ENCODE measurements around the gene B9D2.

B9D2 gene

DNA sequence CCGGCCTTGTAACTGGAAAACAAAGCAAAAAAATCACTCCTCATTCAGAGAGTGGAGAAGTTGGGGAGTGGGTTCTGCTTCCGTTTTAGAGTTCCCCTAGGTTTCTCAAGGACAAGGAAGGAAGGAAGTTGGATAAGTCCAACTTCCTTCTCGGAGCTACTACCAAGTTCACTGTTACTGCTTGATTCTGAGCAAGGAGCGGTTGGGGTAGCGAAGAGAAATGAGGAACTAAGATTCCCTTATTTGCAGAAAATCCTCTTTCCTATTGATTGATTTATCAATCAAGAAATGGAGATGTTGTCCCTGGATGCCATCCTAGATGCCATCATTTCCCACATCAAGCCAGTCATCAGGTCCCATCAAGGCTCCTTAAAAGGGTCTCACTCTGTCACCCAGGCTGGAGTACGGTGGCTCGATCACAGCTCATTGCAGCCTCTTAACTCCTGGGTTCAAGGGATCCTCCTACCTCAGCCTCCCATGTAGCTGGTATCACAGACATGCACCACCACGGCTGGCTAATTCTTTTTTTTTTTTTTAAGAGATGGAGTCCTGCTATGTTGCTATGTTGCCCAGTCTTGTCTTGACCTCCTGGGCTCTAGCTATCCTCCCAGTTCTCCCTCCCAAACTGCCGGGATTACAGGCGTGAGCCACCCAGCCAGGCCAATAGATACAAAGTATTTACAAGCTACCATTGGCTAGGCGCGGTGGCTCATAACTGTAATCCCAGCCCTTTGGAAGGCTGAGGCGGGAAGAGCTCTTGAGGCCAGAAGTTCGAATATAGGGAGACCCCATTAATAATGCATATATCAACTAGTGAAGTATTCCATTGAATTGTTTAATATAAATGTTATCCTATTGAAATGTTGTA, 809 bp upstream of the B9D2 start (continued):
- TF ChIP-seq ZNF514 (tag by site-specific recombination; IDR thresholded peaks at IDR 0.05) (no peak), ZNF223 (tag by site-specific recombination; IDR thresholded peaks at IDR 0.05) (no peak), ZNF501 (tag by site-specific recombination; IDR thresholded peaks at IDR 0.05) (0 out of 2 replicates have a peak, but pooled peaks have one; percentile 15), ZNF558 (tag by site-specific recombination; IDR thresholded peaks at IDR 0.05) (no peak), ZNF140 (tag by site-specific recombination; IDR thresholded peaks at IDR 0.05) (no peak), ZNF354C (tag by site-specific recombination; IDR thresholded peaks at IDR 0.05; ENCODE audit: borderline replicate concordance, low read depth) (no peak), ZNF792 (tag by site-specific recombination; IDR thresholded peaks at IDR 0.05) (no peak), ZNF19 (tag by site-specific recombination; IDR thresholded peaks at IDR 0.05; ENCODE audit: low read depth) (no peak), ZNF623 (tag by site-specific recombination; IDR thresholded peaks at IDR 0.05) (no peak), ZNF654 (tag by site-specific recombination; IDR thresholded peaks at IDR 0.05; ENCODE audit: low read depth) (no peak), RBAK (tag by site-specific recombination; IDR thresholded peaks at IDR 0.05) (no peak), ZNF610 (tag by site-specific recombination; IDR thresholded peaks at IDR 0.05; ENCODE audit: borderline replicate concordance) (0 out of 2 replicates have a peak, but pooled peaks have one; percentile 5), ZNF248 (tag by site-specific recombination; IDR thresholded peaks at IDR 0.05) (no peak), ZNF341 (tag by site-specific recombination; IDR thresholded peaks at IDR 0.05; ENCODE audit: low read depth) (no peak), ZNF324 (tag by site-specific recombination; IDR thresholded peaks at IDR 0.05) (0 out of 2 replicates have a peak, but pooled peaks have one; percentile 18), ZSCAN18 (tag by site-specific recombination; IDR thresholded peaks at IDR 0.05) (no peak), KLF7 (tag by site-specific recombination; IDR thresholded peaks at IDR 0.05; ENCODE audit: borderline replicate concordance) (no peak), PBX3 (CRISPR knock-in tag; IDR thresholded peaks at IDR 0.05) (no peak), GLI2 (tag by site-specific recombination; IDR thresholded peaks at IDR 0.05; ENCODE audit: borderline replicate concordance, low read depth) (no peak), ZNF423 (tag by site-specific recombination; IDR thresholded peaks at IDR 0.05) (no peak), ZBTB48 (tag by site-specific recombination; IDR thresholded peaks at IDR 0.05) (peak; percentile 40), ZNF473 (tag by site-specific recombination; IDR thresholded peaks at IDR 0.05) (no peak), YY2 (tag by site-specific recombination; IDR thresholded peaks at IDR 0.05) (no peak), ZNF660 (tag by site-specific recombination; IDR thresholded peaks at IDR 0.05) (no peak), ZNF48 (tag by site-specific recombination; IDR thresholded peaks at IDR 0.05) (no peak), ZSCAN30 (tag by site-specific recombination; IDR thresholded peaks at IDR 0.05) (no peak), GLIS2 (tag by site-specific recombination; IDR thresholded peaks at IDR 0.05) (no peak), ZBTB7A (tag by site-specific recombination; IDR thresholded peaks at IDR 0.05; ENCODE audit: low read depth) (no peak), ZBTB20 (tag by site-specific recombination; IDR thresholded peaks at IDR 0.05) (no peak)
- TF ChIP-seq, protein P1, sequence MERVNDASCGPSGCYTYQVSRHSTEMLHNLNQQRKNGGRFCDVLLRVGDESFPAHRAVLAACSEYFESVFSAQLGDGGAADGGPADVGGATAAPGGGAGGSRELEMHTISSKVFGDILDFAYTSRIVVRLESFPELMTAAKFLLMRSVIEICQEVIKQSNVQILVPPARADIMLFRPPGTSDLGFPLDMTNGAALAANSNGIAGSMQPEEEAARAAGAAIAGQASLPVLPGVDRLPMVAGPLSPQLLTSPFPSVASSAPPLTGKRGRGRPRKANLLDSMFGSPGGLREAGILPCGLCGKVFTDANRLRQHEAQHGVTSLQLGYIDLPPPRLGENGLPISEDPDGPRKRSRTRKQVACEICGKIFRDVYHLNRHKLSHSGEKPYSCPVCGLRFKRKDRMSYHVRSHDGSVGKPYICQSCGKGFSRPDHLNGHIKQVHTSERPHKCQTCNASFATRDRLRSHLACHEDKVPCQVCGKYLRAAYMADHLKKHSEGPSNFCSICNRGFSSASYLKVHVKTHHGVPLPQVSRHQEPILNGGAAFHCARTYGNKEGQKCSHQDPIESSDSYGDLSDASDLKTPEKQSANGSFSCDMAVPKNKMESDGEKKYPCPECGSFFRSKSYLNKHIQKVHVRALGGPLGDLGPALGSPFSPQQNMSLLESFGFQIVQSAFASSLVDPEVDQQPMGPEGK (tag by site-specific recombination; IDR thresholded peaks at IDR 0.05): no peak
- TF ChIP-seq, protein P2, sequence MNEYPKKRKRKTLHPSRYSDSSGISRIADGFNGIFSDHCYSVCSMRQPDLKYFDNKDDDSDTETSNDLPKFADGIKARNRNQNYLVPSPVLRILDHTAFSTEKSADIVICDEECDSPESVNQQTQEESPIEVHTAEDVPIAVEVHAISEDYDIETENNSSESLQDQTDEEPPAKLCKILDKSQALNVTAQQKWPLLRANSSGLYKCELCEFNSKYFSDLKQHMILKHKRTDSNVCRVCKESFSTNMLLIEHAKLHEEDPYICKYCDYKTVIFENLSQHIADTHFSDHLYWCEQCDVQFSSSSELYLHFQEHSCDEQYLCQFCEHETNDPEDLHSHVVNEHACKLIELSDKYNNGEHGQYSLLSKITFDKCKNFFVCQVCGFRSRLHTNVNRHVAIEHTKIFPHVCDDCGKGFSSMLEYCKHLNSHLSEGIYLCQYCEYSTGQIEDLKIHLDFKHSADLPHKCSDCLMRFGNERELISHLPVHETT (tag by site-specific recombination; IDR thresholded peaks at IDR 0.05): no peak
- TF ChIP-seq, protein P3, sequence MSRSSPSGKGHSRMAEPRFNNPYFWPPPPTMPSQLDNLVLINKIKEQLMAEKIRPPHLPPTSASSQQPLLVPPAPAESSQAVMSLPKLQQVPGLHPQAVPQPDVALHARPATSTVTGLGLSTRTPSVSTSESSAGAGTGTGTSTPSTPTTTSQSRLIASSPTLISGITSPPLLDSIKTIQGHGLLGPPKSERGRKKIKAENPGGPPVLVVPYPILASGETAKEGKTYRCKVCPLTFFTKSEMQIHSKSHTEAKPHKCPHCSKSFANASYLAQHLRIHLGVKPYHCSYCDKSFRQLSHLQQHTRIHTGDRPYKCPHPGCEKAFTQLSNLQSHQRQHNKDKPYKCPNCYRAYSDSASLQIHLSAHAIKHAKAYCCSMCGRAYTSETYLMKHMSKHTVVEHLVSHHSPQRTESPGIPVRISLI (tag by site-specific recombination; IDR thresholded peaks at IDR 0.05): peak; percentile 30; the same call in 1 of the 2 replicates
- TF ChIP-seq, protein P4, sequence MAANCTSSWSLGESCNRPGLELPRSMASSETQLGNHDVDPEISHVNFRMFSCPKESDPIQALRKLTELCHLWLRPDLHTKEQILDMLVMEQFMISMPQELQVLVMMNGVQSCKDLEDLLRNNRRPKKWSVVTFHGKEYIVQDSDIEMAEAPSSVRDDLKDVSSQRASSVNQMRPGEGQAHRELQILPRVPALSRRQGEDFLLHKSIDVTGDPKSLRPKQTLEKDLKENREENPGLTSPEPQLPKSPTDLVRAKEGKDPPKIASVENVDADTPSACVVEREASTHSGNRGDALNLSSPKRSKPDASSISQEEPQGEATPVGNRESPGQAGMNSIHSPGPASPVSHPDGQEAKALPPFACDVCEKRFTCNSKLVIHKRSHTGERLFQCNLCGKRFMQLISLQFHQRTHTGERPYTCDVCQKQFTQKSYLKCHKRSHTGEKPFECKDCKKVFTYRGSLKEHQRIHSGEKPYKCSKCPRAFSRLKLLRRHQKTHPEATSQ (tag by site-specific recombination; IDR thresholded peaks at IDR 0.05): no peak
